ENCODE measurements around the gene HTRA1.

DNA sequence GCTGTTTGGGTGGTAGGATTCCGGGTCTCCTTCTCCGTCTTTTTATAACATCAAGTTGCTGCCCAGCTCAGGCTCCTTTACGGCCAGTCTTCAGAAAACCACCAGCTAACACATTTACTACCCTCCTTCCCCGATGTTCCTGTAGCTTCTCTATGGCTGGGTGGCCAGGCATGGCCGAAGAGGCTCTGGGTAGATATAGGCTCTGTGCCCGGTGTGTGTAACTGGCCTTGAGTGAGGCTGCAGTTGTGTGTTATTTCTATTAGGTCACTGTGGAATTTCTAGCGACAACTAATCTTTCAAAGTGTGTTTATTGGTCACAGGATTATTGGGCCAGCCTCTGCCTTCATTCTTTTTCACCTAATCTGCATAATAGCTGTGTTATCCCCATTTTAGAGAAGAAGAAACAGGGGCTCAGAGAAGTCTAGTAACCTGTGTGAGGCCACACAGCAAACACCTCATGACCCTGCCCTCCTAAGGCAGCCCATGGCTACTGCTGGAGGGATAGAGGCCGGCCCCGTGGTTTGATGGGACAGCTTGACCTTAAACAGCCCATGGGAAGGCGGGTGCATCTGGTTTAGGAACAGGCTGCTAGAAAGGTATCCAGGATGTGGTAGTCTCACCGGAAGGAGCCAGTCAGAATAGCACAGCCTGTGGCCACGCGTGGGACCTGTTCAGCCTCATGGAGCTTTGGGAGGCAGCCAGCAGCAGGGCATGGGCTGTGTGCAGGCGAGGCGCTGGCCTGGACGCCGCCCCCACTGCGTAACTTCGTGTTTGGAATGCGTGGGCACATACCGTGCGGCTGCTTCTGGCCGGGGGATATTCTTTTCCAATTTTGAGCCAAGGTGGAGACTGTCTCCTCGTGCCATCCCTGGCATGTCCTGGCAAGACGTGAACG is 29.7 kb downstream of the HTRA1 start:
- TF ChIP-seq POLR2AphosphoS5 (IDR thresholded peaks at IDR 0.05), result no peak
- TF ChIP-seq CTCF (IDR thresholded peaks at IDR 0.05; ENCODE audit: poor library complexity, severe bottlenecking), result no peak
- no peak for TF ChIP-seq EZH2 (IDR thresholded peaks at IDR 0.05; ENCODE audit: borderline replicate concordance, insufficient read depth, low read length, poor library complexity, severe bottlenecking)
- no peak for TF ChIP-seq EP300 (conservative IDR thresholded peaks at IDR 0.05; ENCODE audit: poor library complexity, severe bottlenecking)
- TF ChIP-seq TAF1 (IDR thresholded peaks at IDR 0.05; ENCODE audit: low read depth), result no peak
